HG03520 (cell line): ENCODE data around the gene SVIL.
"Not testable (repeated sequence)": the region's sequence is repeated elsewhere in the genome, so short reads cannot be mapped to it uniquely, and the experiment has no call there.

Experiments used
- ATAC-seq: cut with Tn5 transposase; IDR thresholded peaks from one replicate; pipeline ENCODE4 v1.9.1; 2021; ENCODE audit warnings: mild to moderate bottlenecking, moderate library complexity; ENCODE audit not compliant: unreplicated experiment

The SVIL gene

GRCh38 chr10:29545122-29545521, 89.6 kb downstream of the SVIL start:
- ATAC-seq, result no peak

DNA sequence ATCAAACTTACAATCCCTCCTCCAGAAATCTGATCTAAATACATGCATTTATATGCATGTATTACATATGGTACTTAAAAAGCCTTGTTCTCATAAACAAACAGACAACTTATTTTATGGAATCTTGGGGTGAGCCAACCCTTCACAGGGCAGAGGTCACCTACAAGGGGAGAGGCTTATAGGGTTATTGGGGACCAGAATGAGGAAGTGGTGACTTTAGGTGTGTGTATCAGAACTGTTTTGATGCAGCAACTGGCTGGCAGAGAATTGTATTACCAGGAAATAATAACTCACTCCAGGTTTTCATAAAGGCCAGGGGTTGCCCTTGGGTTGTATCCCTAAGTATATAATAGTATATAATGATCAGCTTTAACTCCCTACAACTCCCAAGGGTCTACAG, 91.1 kb downstream of the SVIL start:
- ATAC-seq, result no peak

- ATAC-seq, result no peak
Measured at GRCh38 chr10:29542723-29543122, 92.0 kb downstream of the SVIL start.

DNA sequence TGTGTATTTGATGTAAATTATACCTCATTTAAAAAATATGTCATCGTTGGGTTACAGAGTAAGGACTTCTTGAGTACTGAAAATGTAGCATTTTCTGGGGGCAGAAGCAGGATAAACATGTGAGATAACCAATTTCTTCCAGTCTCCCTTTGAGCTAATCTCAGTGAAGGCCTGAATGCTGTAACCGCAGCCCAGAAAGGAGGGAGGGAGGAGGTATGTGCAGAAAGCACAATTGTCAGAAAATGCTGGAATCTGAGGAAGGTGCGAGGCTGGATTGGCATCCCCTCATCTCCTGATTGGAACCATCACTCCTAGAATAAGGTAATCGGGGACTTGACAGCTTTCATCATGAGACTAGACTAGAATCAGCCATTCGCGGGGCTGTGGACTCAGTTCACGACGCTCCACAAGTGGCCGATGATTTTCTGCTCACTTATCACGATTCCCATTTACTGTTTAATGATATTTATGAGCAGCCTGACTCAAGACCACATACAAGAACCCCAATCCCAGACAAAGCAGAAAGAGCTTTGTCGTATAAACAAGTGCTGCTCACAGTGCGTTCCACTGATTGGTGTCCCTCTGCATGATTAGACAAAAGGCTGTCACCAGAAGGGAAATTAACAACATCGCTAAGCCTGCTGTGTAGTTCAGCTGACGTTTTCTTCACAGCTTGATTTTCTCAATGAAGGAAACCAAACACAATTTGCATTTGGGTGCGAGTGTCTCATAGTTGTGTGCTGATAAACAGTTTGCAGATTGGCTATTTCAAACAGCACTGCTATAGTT, 93.2 kb downstream of the SVIL start:
- ATAC-seq, result no peak

DNA sequence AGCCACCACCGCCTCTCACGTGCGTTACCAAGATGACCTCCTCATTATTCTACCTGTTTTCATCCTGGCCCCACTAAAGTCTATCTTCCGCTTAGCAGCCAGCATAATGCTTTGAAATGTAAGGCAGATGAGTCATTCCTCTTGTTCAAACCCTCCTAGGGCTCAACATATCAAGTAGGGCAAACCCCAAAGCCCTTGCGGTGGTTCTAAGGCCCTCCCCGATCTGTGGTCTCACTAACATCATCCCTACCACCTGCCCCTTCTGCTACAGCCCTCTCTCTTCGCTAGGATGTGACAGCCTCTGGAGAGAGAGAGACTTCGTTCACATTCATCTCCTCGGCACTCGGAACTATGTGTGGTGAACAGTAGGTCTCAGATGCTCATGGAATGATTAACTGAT, 94.8 kb downstream of the SVIL start:
- no peak for ATAC-seq

DNA sequence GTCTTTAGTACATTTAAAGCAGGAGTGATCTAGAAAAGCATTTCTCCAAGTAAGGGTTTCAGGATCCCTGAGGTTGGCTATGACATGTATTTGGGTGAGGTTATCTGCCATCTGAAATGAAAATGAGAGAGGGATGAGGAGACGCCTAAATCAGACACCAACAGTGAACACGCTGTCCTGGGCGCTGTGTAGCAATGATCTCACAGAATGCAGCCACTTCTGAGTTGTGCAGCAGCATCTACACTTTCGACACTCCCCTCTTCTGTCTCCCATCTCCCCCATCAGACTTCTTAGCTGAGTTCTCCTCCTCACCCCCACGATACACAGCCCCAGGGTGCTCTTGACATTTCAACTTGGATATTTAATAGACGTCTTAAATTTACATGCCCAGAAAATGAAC, 95.4 kb downstream of the SVIL start:
- no peak for ATAC-seq

- no peak for ATAC-seq
Measured at GRCh38 chr10:29537799-29538198, 97.0 kb downstream of the SVIL start.

DNA sequence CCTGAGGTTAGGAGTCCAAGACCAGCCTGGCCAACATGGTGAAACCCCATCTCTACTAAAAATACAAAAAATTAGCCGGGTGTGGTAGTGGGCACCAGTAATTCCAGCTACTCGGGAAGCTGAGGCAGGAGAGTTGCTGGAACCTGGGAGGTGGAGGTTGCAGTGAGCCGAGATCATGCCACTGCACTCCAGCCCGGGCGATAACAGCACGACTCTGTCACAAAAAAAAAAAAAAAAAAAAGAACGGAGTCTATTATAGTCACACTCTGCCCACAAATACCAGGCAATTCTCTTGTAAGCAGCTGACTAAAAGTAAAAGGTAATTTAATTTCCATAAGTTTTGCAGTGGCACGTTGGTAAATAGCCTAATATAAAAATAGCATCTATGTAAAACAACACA, 98.1 kb downstream of the SVIL start:
- not testable (repeated sequence) for ATAC-seq

- no peak for ATAC-seq
Measured at GRCh38 chr10:29535778-29536453, 98.9 kb downstream of the SVIL start.

DNA sequence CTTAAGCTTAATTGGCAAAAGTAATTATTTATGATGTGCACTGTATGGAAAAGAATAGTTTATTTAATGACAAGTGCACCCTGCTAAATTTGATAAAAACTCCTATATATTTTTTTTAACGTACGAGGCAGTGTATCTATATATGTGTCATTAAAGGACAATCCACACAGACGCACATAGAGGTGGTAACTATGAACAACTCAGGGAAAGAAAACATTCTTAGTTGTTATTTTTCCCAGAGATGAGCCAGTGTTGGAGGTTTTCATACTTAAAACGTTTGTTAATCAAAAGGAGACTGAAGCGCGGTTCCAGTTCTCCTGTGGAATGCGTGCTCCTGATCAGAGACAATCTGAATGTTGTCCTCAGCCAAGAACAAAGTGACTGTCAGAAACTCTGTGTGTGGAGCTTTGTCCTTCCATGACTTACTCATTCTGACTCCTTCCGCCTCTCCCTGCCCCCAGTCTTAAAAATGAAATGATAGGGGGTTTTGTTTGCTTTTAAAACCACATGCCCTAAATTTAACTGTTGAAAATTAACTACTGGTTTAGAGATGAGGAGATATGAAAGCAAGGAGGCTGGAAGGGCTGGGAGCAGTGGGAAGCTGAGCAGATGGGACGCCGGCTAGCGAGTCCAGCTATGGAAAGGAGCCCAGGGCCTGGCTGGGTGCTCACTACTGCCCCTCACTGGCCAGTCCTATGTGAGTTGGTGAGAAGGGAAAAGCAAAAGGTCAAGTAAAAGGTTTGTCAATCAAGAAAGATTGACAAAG, 99.6 kb downstream of the SVIL start:
- ATAC-seq, result no peak

GRCh38 chr10:29534590-29534989, 100.2 kb downstream of the SVIL start:
- no peak for ATAC-seq

DNA sequence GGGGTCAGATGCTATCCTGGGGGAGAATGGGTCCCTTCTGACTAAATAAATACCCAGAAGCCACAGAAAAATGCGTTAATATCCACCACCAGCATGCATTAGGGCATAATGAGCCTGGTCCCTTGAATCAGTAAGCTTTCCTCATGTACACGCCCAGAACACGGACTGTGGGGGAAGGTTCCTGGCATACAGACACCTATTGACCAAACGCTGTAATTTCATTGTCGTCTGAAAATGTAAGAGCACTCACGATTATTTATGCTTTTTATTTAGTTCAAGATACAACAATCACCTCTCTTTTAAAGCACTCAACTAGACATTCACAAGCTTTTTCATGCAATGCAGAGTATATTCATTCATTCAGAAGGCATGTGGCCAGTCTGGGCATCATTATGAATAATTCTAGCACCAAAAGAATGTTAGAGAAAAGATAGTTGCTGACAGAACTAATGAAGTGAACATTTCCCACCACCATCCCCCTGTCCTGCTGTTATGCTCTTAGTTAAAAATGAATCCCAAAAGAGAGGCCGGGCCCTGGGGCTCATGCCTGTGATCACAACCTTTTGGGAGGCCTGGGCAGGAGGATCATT, 101.0 kb downstream of the SVIL start:
- ATAC-seq, result no peak

DNA sequence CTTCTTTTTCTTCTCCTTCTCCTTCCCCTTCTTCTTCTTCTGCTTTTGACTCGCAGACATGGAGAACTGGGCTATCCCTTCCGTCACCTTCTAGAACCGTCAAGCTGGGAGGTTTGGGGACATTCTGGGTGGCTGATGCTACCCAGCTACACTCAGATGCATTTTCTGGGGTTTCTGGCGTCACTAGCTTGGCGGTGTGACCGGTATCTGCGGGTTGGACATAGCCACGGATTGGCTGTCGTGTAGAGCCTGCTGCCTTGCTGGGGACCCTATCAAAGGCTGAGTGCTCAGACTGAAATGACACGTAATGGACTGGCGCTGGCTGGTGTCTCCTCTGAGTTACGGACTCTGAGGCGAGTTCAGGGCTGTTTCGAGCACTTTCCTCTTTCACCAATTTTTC, 101.7 kb downstream of the SVIL start:
- ATAC-seq, result no peak

- ATAC-seq, result no peak
Measured at GRCh38 chr10:29532256-29532878, 102.4 kb downstream of the SVIL start.

GRCh38 chr10:29530112-29530976, 104.4 kb downstream of the SVIL start:
- ATAC-seq, result no peak

DNA sequence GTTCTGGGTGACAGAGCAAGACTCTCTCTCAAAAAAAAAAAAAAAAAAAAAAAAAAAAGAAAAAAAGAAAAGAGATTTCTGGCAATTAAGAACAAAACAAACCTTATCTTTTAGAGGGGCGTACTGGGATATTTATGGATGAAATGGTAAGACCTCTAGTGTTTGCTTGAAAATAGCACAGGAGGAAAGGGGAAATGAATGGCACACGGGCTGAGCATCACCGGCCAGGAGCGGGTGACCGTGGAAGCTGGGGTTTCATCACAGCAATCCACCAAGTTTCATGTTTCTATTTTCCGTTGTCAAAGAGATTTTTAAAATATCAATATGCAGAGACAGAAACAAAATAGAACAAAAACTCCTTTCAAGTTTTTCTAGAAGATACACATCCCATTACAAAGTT, 105.6 kb downstream of the SVIL start:
- ATAC-seq, result no peak

DNA sequence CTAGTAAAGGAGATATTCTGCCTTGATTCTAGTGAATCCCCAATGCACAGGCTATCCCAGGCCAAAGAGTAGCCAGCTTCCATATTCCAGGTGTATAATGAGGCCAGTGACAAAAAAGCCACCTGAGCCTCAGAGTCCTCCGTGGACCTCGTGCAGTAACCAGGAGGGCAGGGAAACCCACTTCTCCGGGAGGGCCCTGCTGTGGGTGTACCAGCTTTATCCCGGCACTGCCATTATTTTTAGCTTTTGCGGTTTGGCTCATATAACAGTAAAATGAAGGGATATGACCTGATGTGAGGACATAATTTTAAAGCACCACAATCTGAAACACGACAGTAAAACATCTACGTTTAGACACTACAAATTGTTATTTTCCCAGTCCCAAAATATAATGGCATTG, 109.0 kb downstream of the SVIL start:
- no peak for ATAC-seq

GRCh38 chr10:29524720-29525119, 110.1 kb downstream of the SVIL start:
- no peak for ATAC-seq

DNA sequence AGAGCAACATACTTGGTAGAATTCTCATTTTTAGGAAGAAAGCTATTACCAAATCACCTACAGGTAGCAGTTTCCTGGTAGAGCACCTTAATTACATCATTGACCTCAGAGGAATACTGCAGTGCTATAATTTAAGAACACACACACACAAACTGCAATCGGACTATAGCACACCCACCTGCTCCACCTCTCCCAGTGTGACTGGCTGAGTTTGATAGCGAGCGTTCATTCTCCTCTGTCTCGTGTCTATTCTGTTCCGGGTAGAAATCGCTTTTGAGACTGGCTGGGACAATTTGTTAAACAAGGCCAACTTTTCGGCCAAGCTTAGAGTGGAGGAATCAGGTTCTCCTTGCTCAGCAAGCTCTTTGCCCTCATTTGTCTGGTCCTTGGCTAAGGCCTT, 110.5 kb downstream of the SVIL start:
- no peak for ATAC-seq

DNA sequence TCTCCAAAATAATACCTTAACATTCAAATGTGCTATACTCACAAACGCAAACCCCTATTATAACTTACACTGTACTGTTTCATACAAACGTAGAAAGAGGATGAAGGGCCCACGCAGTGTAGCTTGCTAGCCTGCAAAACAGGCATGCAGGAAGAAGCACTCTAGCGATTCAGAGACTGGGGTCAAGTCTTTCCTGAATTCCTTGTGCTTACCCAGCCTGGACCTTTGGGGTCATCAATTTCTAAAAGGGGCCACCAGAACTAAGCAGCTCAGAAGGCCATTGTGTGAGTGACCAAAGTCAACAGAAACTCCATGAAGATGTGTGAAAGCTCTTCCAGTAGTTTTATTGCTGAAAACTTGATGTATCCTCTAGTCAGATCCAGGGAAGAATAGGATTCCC, 111.9 kb downstream of the SVIL start:
- no peak for ATAC-seq
